Umbilical cord (tissue), 2 donors: Measurements from ENCODE around the gene GCLC. TPM values are rescaled to one million over a fixed set of nuclear protein-coding genes. Genes with fewer than 3 reads are reported as not detected.

Source experiments
- DNase-seq: peaks from one replicate; pipeline ENCODE4 v3.0.0-alpha.2; 2015; ENCODE audit warnings: low spot score
- total RNA-seq: library from RNA; depleted of rRNA; stranded (reverse); fragments of >200 nt; gene quantifications from one replicate; pipeline ENCODE4 v1.2.3, GENCODE V29; 2014; ENCODE audit warnings: low replicate concordance; ENCODE audit not compliant: insufficient read depth

The GCLC gene
- total RNA-seq, 1 donor from 2014 or later, result 26.2 TPM

- no peak for DNase-seq
These were observed 86.6 kb downstream of the GCLC start for GRCh38 chr6:53458105-53458866.

GRCh38 chr6:53456809-53457208 is 88.1 kb downstream of the GCLC start:
- no peak for DNase-seq

GRCh38 chr6:53455678-53456077 is 89.2 kb downstream of the GCLC start:
- DNase-seq, result no peak

- DNase-seq, result no peak
These were observed 93.7 kb downstream of the GCLC start for GRCh38 chr6:53451165-53451564.

- no peak for DNase-seq
These were observed 97.0 kb downstream of the GCLC start for GRCh38 chr6:53447865-53448264.

Other genes starting within 250 kb of the GCLC start
- gene ELOVL5, start 196.2 kb downstream of the GCLC start, total RNA-seq, result 97.7 TPM
- 8.2 TPM for gene KLHL31, start 120.7 kb upstream of the GCLC start, total RNA-seq
- 17.8 TPM for gene LRRC1, start 249.9 kb upstream of the GCLC start, total RNA-seq